ENCODE data around the gene LAMC3. TPM values are rescaled to one million over a fixed set of nuclear protein-coding genes. Genes with fewer than 3 reads are reported as not detected.

Gene LAMC3
- total RNA-seq, 1 experiment from 2014 or later: not detected

GRCh38 chr9:131129183-131129582, 120.2 kb downstream of the LAMC3 start:
- Histone ChIP-seq H3K36me3 (peaks cover 54% of the 10 kb centered on the region), H3K27me3 (no peaks in the 10 kb centered on the region), H3K9me3 (replicated peaks) (no peaks in the 10 kb centered on the region), H3K27ac (no peak overlapping the region), H3K4me1 (no peaks in the 10 kb centered on the region), H3K4me3 (no peak overlapping the region)
- no peak for DNase-seq

DNA sequence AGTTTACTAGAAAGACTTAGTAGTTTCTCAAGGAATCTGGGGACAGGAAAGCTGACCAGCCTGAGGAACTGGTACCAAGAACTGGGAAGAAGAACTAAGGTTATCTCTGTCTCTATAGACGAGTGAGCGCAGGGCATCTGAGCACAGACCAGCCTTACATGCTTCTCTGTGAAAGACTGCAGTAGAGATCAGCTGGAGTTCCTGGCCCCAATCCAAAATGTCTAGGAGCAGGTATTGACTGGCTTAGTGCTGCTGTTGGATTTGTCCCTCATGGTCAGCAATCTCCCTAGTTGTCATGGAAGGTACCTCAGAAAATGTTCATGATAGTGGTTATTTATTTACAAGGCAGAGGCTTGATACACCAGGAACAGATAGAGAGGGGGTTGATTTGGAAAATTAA, 129.7 kb downstream of the LAMC3 start:
- Histone ChIP-seq H3K27ac (no peak overlapping the region), H3K27me3 (no peaks in the 10 kb centered on the region), H3K9me3 (replicated peaks) (no peaks in the 10 kb centered on the region), H3K4me1 (no peaks in the 10 kb centered on the region), H3K36me3 (peaks cover 92% of the 10 kb centered on the region), H3K4me3 (no peak overlapping the region)
- no peak for DNase-seq

DNA sequence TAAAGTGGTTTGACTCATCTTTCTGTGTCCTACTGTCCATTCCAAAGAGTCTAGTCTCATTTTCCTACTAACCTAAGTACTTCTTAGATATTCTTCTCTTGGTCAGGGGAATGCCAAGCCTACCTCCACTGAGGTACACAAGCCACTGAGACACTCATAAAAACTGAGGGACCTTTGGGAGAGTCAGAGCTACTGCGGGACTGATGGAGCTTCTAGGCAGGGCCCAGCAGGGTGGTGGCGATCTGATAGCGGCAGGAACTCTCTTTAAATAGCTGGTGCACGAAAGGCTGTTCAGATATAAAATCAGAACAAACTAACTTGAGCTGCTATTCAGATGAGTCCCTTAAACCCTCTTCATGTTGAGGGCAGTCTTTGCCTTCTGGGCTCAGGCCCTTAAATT, 131.1 kb downstream of the LAMC3 start:
- no peak overlapping the region for H3K4me3 ChIP-seq
- no peaks in the 10 kb centered on the region for H3K27me3 ChIP-seq
- no peak for DNase-seq
- no peaks in the 10 kb centered on the region for H3K4me1 ChIP-seq
- H3K27ac ChIP-seq: no peak overlapping the region
- no peaks in the 10 kb centered on the region for H3K9me3 ChIP-seq (replicated peaks)
- peaks cover 92% of the 10 kb centered on the region for H3K36me3 ChIP-seq

DNA sequence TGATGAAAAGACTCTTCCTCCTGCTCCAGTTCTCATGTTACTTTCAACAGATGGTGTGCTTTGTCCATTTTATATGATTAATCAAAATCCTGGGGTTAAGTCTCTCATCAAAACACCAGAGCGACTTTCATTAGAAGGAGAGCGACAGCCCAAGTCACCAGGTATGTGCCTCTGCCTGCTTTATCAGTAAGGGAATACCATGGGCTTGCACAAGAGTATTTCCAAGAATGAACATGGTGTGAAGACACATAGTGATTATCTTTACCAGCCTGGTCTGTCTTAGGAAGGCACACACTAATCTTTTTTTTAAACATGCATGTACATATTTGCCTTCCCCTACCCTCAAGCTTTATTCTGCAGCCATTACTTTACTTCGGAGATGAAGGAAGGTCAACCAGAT, 131.6 kb downstream of the LAMC3 start:
- no peak overlapping the region for H3K4me3 ChIP-seq
- no peak for DNase-seq
- H3K4me1 ChIP-seq: no peaks in the 10 kb centered on the region
- peaks cover 92% of the 10 kb centered on the region for H3K36me3 ChIP-seq
- H3K27me3 ChIP-seq: no peaks in the 10 kb centered on the region
- H3K9me3 ChIP-seq (replicated peaks): no peaks in the 10 kb centered on the region
- H3K27ac ChIP-seq: no peak overlapping the region

DNA sequence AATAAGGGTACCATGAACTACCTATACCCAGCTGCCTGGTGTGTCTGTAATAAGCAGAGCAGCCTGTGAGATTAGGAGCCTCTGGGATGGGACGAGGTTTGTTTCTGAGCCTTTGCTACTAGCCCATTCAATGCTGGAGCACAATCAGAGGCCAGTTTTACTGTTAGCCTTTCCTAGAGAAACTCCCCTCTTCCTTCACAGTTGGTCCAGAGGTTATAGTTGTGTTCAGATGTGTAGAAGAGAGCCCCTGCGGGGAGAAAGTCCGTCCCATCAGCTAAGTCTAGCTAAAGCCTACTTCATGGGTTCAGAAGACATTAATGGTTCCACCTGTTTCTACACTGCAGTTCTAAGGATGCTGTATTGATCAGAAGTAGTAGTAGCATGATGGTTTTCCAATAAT, 133.2 kb downstream of the LAMC3 start:
- Histone ChIP-seq H3K4me1 (no peaks in the 10 kb centered on the region), H3K9me3 (replicated peaks) (no peaks in the 10 kb centered on the region), H3K27ac (no peak overlapping the region), H3K36me3 (peaks cover 94% of the 10 kb centered on the region), H3K4me3 (no peak overlapping the region), H3K27me3 (no peaks in the 10 kb centered on the region)
- no peak for DNase-seq

Other genes with a start within 250 kb of the LAMC3 start
- gene ABL1, start 173.9 kb upstream of the LAMC3 start, total RNA-seq (2014; rRNA removed; shearing (Covaris generic)): 57.2 and 58.0 TPM in 2 replicates
- not detected in 2 replicates for gene QRFP, start 112.4 kb upstream of the LAMC3 start, total RNA-seq (2014; rRNA removed; shearing (Covaris generic))
- gene FIBCD1, start 69.9 kb upstream of the LAMC3 start, total RNA-seq (2014; rRNA removed; shearing (Covaris generic)): 2.8 TPM in 1 of 2 replicates, not detected in the other
- 0.53 and 1.0 TPM in 2 replicates for gene AIF1L, start 87.4 kb downstream of the LAMC3 start, total RNA-seq (2014; rRNA removed; shearing (Covaris generic))
- gene NUP214, start 116.4 kb downstream of the LAMC3 start, total RNA-seq (2014; rRNA removed; shearing (Covaris generic)): 33.2 and 36.1 TPM in 2 replicates